Activated CD8-positive, alpha-beta memory T cell treated with anti-CD3 and anti-CD28 coated beads, Interleukin-2, amount 50 U/mL, for 1 hour (primary cell): ENCODE results near the gene ARAP1.

Experiments used
- DNase-seq: peaks from one replicate; pipeline ENCODE4 v3.0.0-alpha.2; 2020; ENCODE audit errors: extremely low read depth

Gene ARAP1

GRCh38 chr11:72779495-72780128, 27.4 kb upstream of the ARAP1 start:
- no peak for DNase-seq

GRCh38 chr11:72778535-72779494, 26.6 kb upstream of the ARAP1 start:
- DNase-seq: no peak

- DNase-seq: no peak
These were observed 25.6 kb upstream of the ARAP1 start for GRCh38 chr11:72777755-72778278.

- no peak for DNase-seq
These were observed 24.9 kb upstream of the ARAP1 start for GRCh38 chr11:72776844-72777754.

- no peak for DNase-seq
These were observed 24.1 kb upstream of the ARAP1 start for GRCh38 chr11:72776117-72776843.

GRCh38 chr11:72775288-72776110, 23.3 kb upstream of the ARAP1 start:
- DNase-seq: no peak

GRCh38 chr11:72774499-72774898, 22.3 kb upstream of the ARAP1 start:
- no peak for DNase-seq

- DNase-seq: no peak
These were observed 21.5 kb upstream of the ARAP1 start for GRCh38 chr11:72773696-72774095.

GRCh38 chr11:72773291-72773690, 21.1 kb upstream of the ARAP1 start:
- DNase-seq: no peak

- no peak for DNase-seq
These were observed 19.9 kb upstream of the ARAP1 start for GRCh38 chr11:72772059-72772458.

GRCh38 chr11:72771507-72771906, 19.3 kb upstream of the ARAP1 start:
- DNase-seq: no peak

- no peak for DNase-seq
These were observed 18.6 kb upstream of the ARAP1 start for GRCh38 chr11:72770799-72771198.

GRCh38 chr11:72769680-72770079, 17.5 kb upstream of the ARAP1 start:
- DNase-seq: no peak

GRCh38 chr11:72768581-72768980, 16.4 kb upstream of the ARAP1 start:
- no peak for DNase-seq

- no peak for DNase-seq
These were observed 15.2 kb upstream of the ARAP1 start for GRCh38 chr11:72767203-72768062.

GRCh38 chr11:72766152-72766902, 14.1 kb upstream of the ARAP1 start:
- DNase-seq: no peak

GRCh38 chr11:72764503-72764902, 12.3 kb upstream of the ARAP1 start:
- no peak for DNase-seq

GRCh38 chr11:72763823-72764222, 11.6 kb upstream of the ARAP1 start:
- DNase-seq: no peak
